SIG-M5 treated with dmso at 0.1 percent for 504 hours (cell line): ENCODE data around the gene WDR82.
"Not testable (repeated sequence)": the region's sequence is repeated elsewhere in the genome, so short reads cannot be mapped to it uniquely, and the experiment has no call there.

Experiments used
- DNase-seq: peaks from one replicate; lab custom pipeline; 2025; ENCODE audit not compliant: unreplicated experiment; lab: John Stamatoyannopoulos, UW

Gene WDR82

GRCh38 chr3:52289747-52290595, 11.5 kb upstream of the WDR82 start:
- DNase-seq = no peak

GRCh38 chr3:52289338-52289746, 10.9 kb upstream of the WDR82 start:
- DNase-seq = no peak

GRCh38 chr3:52288674-52289073, 10.2 kb upstream of the WDR82 start:
- no peak for DNase-seq

- no peak for DNase-seq
Measured at GRCh38 chr3:52286777-52287110, 8.3 kb upstream of the WDR82 start.

DNA sequence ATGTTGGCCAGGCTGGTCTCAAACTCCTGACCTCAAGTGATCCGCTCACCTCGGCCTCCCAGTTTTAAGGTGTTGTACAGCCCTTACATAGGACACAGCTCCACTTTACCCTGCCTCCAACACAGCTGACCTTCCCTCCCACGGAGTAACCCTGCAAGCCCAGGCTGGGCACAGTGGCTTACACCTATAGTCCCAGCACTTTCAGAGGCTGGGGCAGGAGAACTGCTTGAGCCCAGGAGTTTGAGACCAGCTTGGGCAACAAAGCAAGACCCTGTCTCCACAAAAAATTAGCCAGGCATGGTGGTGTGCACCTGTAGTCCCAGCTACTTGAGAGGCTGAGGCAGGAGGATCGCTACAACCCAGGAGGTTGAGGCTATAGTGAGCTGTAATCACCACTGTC, 5.6 kb upstream of the WDR82 start:
- not testable (repeated sequence) for DNase-seq

GRCh38 chr3:52283306-52283705, 4.9 kb upstream of the WDR82 start:
- no peak for DNase-seq

DNA sequence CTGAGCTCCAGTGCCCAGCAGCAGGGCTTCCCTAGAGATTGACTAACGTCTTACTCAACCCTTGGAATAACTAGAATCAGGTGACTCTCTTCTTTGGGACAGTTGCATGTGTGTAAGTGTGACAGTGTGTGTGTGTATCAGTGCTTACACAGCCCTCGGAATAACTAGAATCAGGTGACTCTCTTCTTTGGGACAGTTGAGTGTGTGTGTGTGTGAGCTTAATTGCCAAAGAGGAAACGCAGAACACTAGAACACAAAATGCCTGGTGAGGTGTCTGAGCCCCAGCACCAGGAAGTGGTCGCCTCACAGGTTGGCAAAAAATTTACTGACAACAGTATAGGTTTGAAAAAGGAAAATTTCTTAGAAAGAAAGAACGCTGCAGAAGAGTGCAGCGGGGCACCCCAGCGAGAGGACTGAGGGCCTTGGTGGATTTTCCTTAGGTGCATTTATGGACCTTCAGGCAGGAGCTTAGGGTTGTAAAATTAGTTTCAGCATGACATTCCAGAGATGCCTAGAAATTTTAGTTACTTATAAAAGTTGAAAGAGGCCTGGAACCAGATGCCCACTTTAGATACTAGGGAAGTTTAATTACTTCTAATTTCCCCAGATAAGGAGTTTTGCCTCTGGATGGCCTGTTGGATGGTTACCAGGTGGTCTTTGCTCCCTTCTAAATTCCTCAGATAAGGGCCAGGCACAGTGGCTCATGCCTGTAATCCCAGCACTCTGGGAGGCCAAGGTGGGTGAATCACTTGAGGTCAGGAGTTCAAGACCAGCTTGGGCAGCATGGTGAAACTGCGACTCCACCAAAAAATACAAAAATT, 3.7 kb upstream of the WDR82 start:
- DNase-seq = no peak

DNA sequence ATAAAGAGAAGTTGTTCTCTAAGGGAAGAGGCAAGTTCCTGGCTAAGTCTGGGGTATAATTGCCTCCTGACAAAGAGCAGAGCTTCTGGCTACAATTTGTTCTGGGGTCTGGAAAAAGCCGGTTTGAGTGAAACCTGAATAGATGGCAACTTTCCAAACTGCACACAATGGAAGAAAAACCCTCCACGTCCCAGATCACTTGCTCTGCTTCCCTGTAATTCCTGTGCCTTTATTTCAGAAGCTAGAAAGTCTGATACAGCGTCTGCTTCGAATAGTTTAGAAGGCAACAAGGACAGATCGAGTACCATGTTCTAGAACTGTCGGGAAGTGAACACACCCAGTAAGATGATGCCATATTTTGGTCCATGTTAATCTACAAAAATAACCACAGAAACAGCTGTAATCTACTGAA, 1.6 kb upstream of the WDR82 start:
- DNase-seq = no peak

DNA sequence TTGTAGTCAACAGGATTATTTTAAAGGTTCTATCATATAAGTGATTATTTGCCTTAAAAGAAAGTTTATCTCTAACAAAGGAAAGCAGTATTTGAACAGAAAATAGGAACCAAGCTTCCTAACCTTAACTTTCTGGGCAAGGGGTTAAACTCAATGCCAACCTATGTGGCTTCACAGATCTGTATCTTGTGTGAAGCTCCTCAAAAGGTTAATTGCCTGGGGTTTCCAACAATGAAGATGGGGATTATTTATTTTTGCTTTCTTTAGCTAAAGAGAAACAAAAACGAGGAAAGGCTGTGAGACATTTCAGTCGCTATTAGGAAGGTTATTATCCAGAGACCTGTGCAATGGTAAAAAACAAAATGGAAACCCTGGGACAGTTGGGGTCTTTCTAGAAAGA, 1.1 kb upstream of the WDR82 start:
- DNase-seq = no peak

DNA sequence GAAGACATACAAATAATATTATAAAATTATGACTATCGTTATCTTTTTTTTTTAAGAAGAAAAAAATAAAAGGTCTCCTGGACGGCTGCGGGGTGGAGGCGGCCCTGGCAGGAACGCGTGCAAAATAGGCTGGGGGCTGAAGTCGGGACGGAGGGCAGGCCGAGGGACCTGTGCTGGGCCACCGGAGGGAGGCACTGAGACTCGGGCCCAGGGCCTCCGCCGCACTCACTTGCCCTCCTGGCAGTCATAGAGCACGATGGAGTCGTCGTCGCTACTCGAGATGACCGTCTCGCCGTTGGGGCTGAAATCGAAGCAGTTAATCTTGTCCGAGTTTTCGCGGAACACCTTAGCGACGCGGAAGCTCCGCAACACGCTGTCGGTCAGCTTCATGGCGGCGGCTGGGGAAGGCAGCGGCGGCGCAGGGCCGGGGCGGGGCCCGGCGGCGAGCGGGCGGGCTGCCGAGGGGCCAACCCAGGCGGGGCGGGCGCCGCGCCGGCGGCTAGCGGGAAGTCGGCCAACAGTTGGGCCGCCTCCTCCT, 408 bp downstream of the WDR82 start:
- peak; percentile 40 for DNase-seq

DNA sequence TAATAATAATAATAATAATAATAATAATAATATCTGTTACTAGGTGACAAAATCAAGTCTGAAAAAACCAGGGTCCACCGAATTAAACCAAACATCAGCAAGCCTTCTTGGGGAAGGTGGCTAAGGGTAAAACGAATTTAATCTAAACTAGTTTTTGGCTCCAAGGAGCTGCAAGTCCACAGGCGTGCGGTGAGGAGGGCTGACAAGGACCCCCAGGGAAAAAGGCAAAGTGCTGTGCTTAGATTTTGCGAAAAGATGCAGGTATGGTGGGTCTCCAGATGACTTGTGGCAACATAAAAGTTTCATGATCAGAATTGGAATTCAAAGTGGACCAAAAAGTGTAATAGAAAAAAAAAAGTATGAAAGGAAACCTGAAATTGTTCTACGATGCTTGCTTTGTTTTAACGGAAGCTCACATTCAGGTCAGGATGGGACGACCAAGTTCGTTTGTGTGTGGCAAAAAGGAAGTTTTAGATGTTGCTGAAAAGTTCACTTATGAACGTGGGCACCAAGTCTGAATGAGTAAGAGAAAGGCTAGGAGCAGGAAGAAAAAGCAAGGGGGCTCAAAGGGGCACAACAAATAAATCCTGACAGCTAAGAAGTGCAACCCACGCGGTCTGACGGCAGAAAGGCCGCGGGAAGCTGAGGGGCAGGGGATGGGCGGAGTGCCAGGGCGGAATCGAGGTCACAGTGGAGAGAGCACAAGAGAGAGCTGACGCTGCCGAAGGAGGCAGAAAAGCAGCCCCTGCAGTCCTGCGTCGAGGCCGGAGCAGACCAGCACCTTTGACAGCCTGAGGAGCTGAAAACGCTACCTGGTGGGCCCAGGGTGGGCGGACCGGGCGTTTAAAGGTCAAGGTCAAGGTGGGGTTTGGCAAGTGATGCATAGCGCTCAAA, 1.1 kb downstream of the WDR82 start:
- peak; percentile 53 for DNase-seq

- DNase-seq = not testable (repeated sequence)
Measured at GRCh38 chr3:52274781-52275180, 3.7 kb downstream of the WDR82 start.

DNA sequence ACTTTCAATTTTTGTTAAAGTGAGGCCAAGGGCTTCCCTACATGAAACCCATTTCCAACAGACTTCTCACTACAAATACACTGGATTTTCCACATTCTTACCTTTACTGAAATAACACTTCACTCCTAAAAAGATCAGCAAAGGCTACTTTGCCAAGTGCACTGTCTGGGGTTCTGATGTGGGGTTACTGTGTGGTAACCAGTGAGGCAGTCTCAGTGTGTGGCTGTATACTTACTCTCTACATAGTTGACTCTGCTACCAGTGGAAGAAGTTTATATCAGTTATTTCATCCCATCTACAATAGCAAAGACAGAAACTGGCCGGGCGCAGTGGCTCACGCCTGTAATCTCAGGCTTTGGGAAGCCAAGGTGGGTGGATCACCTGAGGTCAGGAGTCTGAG, 5.6 kb downstream of the WDR82 start:
- DNase-seq = no peak

- not testable (repeated sequence) for DNase-seq
Measured at GRCh38 chr3:52272172-52272571, 6.3 kb downstream of the WDR82 start.

DNA sequence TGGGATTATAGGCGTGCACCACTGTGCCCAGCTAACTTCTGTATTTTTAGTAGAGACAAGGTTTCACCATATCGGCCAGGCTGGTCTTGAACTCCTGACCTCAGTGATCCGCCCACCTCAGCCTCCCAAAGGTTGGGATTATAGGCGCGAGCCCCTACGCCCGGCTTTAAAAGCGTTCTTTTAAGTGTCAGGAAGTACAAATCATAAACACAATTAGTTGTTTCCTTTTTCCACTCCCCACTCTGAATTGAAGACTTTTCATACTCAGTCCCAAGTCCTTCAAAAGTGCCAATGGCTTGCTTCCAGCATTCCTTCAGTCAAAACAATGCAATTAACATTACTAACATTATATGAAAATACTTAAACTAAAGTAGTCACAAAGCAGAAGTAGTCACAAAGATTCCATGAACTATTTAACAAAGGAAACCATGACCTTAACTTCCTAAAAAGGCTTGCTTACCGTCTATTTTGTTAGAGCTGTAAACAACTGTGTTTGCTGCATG, 8.1 kb downstream of the WDR82 start:
- no peak for DNase-seq

DNA sequence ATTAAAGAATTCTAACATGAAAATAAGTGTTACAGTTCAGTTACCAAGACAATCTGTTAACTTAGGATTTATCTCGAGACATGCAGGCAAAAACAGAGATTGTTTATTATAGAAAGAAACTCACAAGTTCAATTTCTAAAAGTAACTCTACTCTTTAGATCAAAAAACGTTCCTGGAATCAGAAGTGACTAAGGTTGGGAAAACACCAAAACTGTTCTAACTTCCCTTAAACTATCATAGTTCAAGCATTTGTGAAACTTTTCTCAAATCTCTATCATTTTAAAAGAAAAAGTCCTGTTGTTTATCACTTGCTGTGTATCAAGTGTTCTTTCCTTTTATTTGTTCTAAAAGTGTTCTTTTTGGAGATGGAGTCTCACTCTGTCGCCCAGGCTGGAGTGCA, 8.7 kb downstream of the WDR82 start:
- no peak for DNase-seq

- DNase-seq = no peak
Measured at GRCh38 chr3:52268036-52268435, 10.4 kb downstream of the WDR82 start.

DNA sequence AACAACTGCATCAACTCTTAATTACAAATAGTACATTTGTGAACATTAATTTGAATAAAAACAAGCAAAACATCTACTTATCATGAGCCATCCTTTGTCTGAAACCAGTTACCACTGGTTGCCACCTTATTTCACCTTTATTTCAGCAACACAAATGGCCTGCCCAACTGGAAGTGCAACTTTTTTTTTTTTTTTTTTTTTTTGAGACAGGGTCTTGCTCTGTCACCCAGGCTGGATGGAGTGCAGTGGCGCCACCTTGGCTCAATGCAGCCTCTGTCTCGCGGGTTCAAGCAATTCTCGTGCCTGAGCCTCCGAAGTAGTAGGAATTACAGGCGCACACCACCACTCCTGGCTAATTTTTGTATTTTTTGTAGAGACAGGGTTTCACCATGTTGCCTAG, 13.1 kb downstream of the WDR82 start:
- no peak for DNase-seq

DNA sequence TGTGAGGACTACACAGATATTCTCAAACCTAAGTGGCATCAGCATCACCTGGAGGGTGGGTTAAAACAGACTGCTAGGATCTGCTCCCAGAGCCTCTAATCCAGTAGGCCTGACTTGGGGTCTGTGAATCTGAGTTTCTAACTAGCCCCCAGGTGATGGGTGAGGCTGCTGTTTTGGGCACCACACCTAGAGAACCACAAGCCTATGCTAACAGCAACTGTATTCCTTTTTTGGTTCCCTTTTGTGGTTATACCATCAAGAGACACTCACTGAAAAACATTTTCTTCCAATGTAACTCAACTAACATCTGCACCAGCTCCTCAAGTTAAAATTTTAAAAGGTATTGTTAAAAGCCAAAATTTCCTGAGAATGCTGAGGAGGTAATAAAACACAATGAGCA, 16.0 kb downstream of the WDR82 start:
- DNase-seq = no peak

DNA sequence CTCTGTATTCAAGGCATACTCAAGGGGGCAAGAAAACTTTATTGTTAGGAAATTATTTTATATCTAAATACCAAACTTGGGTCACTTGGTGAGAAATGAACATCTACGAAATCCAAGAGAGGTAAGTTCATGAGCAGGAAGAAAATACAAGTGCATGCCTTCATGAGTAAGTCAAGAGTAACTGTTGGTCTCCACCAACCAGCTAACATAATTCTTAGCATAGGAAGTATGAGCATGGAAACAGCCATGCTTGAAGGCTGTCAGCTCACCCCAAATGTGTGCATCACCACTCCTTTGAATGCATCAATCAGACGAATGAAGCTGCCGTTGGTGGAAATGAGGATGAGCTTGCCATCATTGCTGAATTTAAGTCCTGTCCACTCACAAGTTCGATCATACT, 19.0 kb downstream of the WDR82 start:
- DNase-seq = no peak

GRCh38 chr3:52259035-52259434, 19.4 kb downstream of the WDR82 start:
- no peak for DNase-seq
